GM12878 (cell line): ENCODE data around the gene WFS1. TPM values are rescaled to one million over a fixed set of nuclear protein-coding genes. Genes with fewer than 3 reads are reported as not detected.

ENCODE experiments used
- ATAC-seq: fragments of 200-7000 bp; cut with Tn5 transposase; 3 replicates; pipeline ENCODE4 v1.9.1; 2020; ENCODE audit warnings: mild to moderate bottlenecking, moderate library complexity
- BruUV-seq: library from RNA; stranded (reverse); fragments of 400-500 nt; replicated peaks from 2 replicates; lab custom pipeline; 2021; lab: Mats Ljungman, UMichigan
- CTCF ChIA-PET: fragments of 300-600 bp; sonication (Branson Sonifier 250); formaldehyde crosslinking; extraction: SDS; loops from one replicate; lab custom pipeline; 2021; ENCODE audit warnings: inconsistent platforms; lab: Yijun Ruan, JAX
- POLR2A ChIA-PET: fragments of 350-600 bp; formaldehyde crosslinking; extraction: SDS; loops from one replicate; lab custom pipeline; 2021; ENCODE audit warnings: inconsistent platforms; lab: Charles Lee
- RAD21 ChIA-PET: fragments of 300-600 bp; sonication (Branson Sonifier 250); formaldehyde crosslinking; loops from one replicate; lab custom pipeline; 2023; ENCODE audit warnings: antibody characterized with exemption; ENCODE audit not compliant: unreplicated experiment; lab: Charles Lee
- SMC1A ChIA-PET: fragments of 300-600 bp; sonication (Branson Sonifier 250); formaldehyde crosslinking; loops from one replicate; lab custom pipeline; 2023; ENCODE audit not compliant: unreplicated experiment, uncharacterized antibody; lab: Charles Lee
- DNase-seq: peaks from one replicate; pipeline ENCODE4 v3.0.0-alpha.2; 2011; ENCODE audit warnings: low read depth, low spot score
- FAIRE-seq: peaks from 3 replicates; lab custom pipeline; 2011; peaks lifted over from hg19 to GRCh38; lab: Jason Lieb, UNC
- H2AFZ ChIP-seq: 2 replicates; pipeline ENCODE4 v1.6.0; 2011; ENCODE audit warnings: low read depth, low read length, control low read depth; ENCODE audit not compliant: control insufficient read depth
- H3K27ac ChIP-seq: 2 replicates; pipeline ENCODE4 v1.5.1; 2011; ENCODE audit warnings: control low read depth; ENCODE audit not compliant: control insufficient read depth, insufficient read depth
- H3K27me3 ChIP-seq, 2 experiments: replicated peaks in 1 of 2; 2 replicates each; pipeline versions ENCODE4 v1.6.0 to v1.6.1; 2011; ENCODE audit warnings: low read length in 1 of 2; ENCODE audit not compliant: control insufficient read depth in 2 of 2, insufficient read depth in 2 of 2
- H3K36me3 ChIP-seq, 2 experiments: 2 replicates each; pipeline ENCODE4 v1.5.1; 2011; ENCODE audit warnings: low read length in 1 of 2; ENCODE audit not compliant: control insufficient read depth in 2 of 2, insufficient read depth in 2 of 2
- H3K4me1 ChIP-seq: 2 replicates; pipeline ENCODE4 v1.6.1; 2011; ENCODE audit warnings: mild to moderate bottlenecking, low read length, moderate library complexity, mixed read lengths; ENCODE audit not compliant: control insufficient read depth, insufficient read depth
- H3K4me2 ChIP-seq: 2 replicates; pipeline ENCODE4 v1.6.0; 2011; ENCODE audit warnings: control low read depth; ENCODE audit not compliant: control insufficient read depth, insufficient read depth
- H3K4me3 ChIP-seq: fragments of 200-600 bp; sonication (generic); 2 replicates; pipeline ENCODE4 v1.5.1; 2016
- H3K79me2 ChIP-seq: 2 replicates; pipeline ENCODE4 v1.6.0; 2011; ENCODE audit warnings: low read length; ENCODE audit not compliant: control insufficient read depth, insufficient read depth
- H3K9ac ChIP-seq: 2 replicates; pipeline ENCODE4 v1.8.0; 2011; ENCODE audit warnings: low read length, control low read depth, mixed read lengths; ENCODE audit not compliant: control insufficient read depth, insufficient read depth
- H3K9me3 ChIP-seq: replicated peaks from 3 replicates; pipeline ENCODE4 v1.5.1; 2011; ENCODE audit warnings: mild to moderate bottlenecking, low read length; ENCODE audit not compliant: control insufficient read depth, insufficient read depth
- H4K20me1 ChIP-seq: 2 replicates; pipeline ENCODE4 v1.6.0; 2011; ENCODE audit not compliant: control insufficient read depth, insufficient read depth
- NFYA ChIP-seq: IDR thresholded peaks from 2 replicates; pipeline ENCODE4 v1.6.1; 2011; ENCODE audit warnings: low read depth, mild to moderate bottlenecking, low read length, improper control_type of control experiment, borderline replicate concordance
- RBBP5 ChIP-seq: fragments of 200-600 bp; sonication (generic); conservative IDR thresholded peaks from 2 replicates; pipeline ENCODE4 v1.6.1; 2016
- SRF ChIP-seq, 2 experiments: IDR thresholded peaks; 2 replicates each; pipeline ENCODE4 v1.6.1; 2011; ENCODE audit warnings: low read depth in 2 of 2, low read length in 2 of 2, mild to moderate bottlenecking in 1 of 2, moderate library complexity in 1 of 2
- SUZ12 ChIP-seq: fragments of 200-600 bp; sonication (generic); IDR thresholded peaks from one replicate; pipeline ENCODE4 v1.6.1; 2018; ENCODE audit warnings: antibody characterized with exemption, mild to moderate bottlenecking; ENCODE audit not compliant: unreplicated experiment
- ZBTB40 ChIP-seq: fragments of 450-650 bp; IDR thresholded peaks from 2 replicates; pipeline ENCODE4 v1.6.1; 2016; ENCODE audit warnings: mild to moderate bottlenecking, moderate library complexity, borderline replicate concordance
- WGBS: methylation state at CpG from one replicate; pipeline ENCODE4 v1.1.6; 2016; ENCODE audit warnings: low lambda C conversion rate; ENCODE audit not compliant: insufficient replicate concordance, insufficient coverage; ENCODE audit errors: missing lambda C conversion rate; 5-methylcytosine and 5-hydroxymethylcytosine counted together
- in situ Hi-C: fragments of 300-500 bp; cut with MboI; formaldehyde crosslinking; loops from 9 replicates; pipeline ENCODE4 v1.14.3; 2018; ENCODE audit warnings: mixed read lengths
- intact Hi-C: fragments of 100-400 bp; cut with micrococcal nuclease; formaldehyde crosslinking; loops from one replicate; pipeline ENCODE4 v1.14.2; 2022; ENCODE audit not compliant: unreplicated experiment
- polyA plus RNA-seq, 11 experiments: library from polyadenylated mRNA; depleted of rRNA in 4 of 11; unstranded in 6 of 11; stranded (reverse) in 5 of 11; fragments of >200 nt; fragmentation: Nextera tagmentation in 4 of 11; fragmentation: Illumina TruSeq in 1 of 11; extraction: Ambion mirVana in 4 of 11; extraction: Trizol in 1 of 11; gene quantifications; 1 replicate in 1 of 11; 2 replicates in 10 of 11; pipeline versions ENCODE4 v1.2.1 to v1.2.3, GENCODE V29; 2011 to 2016; ENCODE audit warnings: inconsistent platforms in 2 of 11, missing spikeins in 2 of 11, low read depth in 1 of 11
- total RNA-seq, 4 experiments: library from RNA; depleted of rRNA in 3 of 4; stranded (reverse); fragments of >200 nt in 3 of 4; fragmentation: Illumina TruSeq in 1 of 4; extraction: Trizol in 1 of 4; gene quantifications; 2 replicates each; pipeline versions ENCODE4 v1.2.1 to v1.2.3, GENCODE V29; 2013 to 2021

WFS1 gene
- total and polyA plus RNA-seq, 10 of the 15 experiments (the other 5 are each of a cell fraction or from before 2014, with no cell fraction given): 0.31 to 4.7 (median 2.0) TPM

DNA sequence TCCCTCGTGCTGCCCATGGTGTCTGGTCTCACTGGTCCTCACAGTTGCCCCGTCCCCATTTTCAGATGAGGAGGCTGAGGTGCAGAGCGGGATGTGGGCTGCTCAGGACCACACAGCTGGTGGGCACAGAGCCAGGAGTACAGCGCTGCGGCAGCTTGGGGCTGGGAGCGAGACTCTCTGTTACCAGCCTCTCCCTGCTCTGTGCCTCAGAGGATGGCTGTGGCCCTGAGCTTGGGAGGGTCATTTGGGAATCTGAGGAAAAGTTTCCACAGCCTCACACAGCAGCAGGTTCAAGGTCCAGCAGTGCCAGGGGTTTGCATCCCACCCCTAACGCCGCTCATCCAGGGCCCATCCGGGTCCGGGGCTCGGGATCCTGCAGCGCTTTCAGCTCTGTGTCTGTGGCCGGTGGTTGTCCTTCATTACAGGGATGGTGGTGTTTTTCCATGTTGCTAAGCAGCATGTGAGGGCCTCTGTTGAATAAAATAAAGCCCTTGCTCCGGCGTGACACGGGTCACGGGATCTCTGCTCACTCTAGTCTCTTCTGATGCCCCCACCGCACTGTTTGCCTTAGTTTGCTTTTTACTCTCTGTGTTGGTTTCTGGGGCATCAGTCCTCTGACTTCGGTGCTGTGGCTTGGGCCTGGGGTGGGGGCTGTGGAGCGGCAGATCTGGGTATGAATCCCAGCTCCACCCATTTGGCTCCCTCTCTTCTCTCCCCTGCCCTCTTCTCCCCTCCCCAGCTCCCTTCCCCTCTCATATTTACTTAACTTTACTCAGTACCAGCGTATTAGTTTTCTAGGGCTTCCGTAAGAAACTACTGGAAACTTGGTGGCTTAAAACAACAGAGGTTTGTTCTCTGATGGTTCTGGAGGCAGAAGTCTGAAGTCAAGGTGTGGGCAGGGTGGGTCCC lies 6.5 kb downstream of the WFS1 start:
- intact Hi-C loops (no loop called here), in situ Hi-C loops (no loop called here)
- Histone ChIP-seq H3K9ac (no peak overlapping the region), H3K9me3 (no peaks in the 10 kb centered on the region), H2AFZ (no peak overlapping the region), H3K27ac (no peak overlapping the region), H3K36me3 (no peaks in the 10 kb centered on the region), H3K27me3 (no peaks in the 10 kb centered on the region; a peak in 1 of 4 replicates), H3K4me2 (no peak overlapping the region), H3K79me2 (no peaks in the 10 kb centered on the region), H3K4me1 (peaks cover 15% of the 10 kb centered on the region), H3K4me3 (no peak overlapping the region), H4K20me1 (peaks cover 8% of the 10 kb centered on the region)
- TF ChIP-seq SUZ12 (no peak), NFYA (no peak), RBBP5 (no peak), SRF (IDR thresholded peaks at IDR 0.05; ENCODE audit: low read depth in 2 of 2, low read length in 2 of 2) (no peak), ZBTB40 (no peak)
- BruUV-seq: no TSS peak
- WGBS: 75% methylated on average over 22 of the region's 22 CpGs
- FAIRE-seq (no peak), DNase-seq (no peak), ATAC-seq (no peak)
- ChIA-PET SMC1A (no interaction called here), CTCF (interaction anchor here (1.0 to 1.5 kb wide), 3 partner anchors 52 to 77 kb away, joined by 3 to 6 read pairs (median 3); no protein-coding TSS in a partner anchor), POLR2A (no interaction called here), RAD21 (interaction anchor here (1.6 kb wide), 1 partner anchor 48 kb away, joined by 3 read pairs; no protein-coding TSS in a partner anchor)
